Heart left ventricle (tissue), 16 donors: Measurements from ENCODE around the gene VWA1. TPM values are rescaled to one million over a fixed set of nuclear protein-coding genes. Genes with fewer than 3 reads are reported as not detected.

Experiments
- ATAC-seq, 4 donors: fragments of 200-7000 bp; cut with Tn5 transposase; one replicate each; pipeline ENCODE4 v1.9.1; 2020 to 2022; ENCODE audit warnings: moderate library complexity in 4 of 4, mild to moderate bottlenecking in 3 of 4, moderate number of reproducible peaks in 1 of 4
- DNase-seq, 5 donors: peaks; one replicate each; pipeline ENCODE4 v3.0.0-alpha.2; 2020
- H3K27ac ChIP-seq, 12 donors: fragments of 200-600 bp; sonication (generic) in 4 of 12; one replicate each; pipeline versions ENCODE4 v1.5.0 to v1.8.0; 2016 to 2022; ENCODE audit warnings: mild to moderate bottlenecking in 2 of 12
- H3K27me3 ChIP-seq, 9 donors: fragments of 200-600 bp; sonication (generic) in 2 of 9; one replicate each; pipeline versions ENCODE4 v1.5.1 to v1.8.0; 2016 to 2022; ENCODE audit warnings: mild to moderate bottlenecking in 3 of 9
- H3K36me3 ChIP-seq, 9 donors: fragments of 200-600 bp; sonication (generic) in 2 of 9; one replicate each; pipeline versions ENCODE4 v1.5.0 to v1.8.0; 2018 to 2022; ENCODE audit warnings: mild to moderate bottlenecking in 2 of 9
- H3K4me1 ChIP-seq, 12 donors: fragments of 200-600 bp; sonication (generic) in 4 of 12; one replicate each; pipeline versions ENCODE4 v1.5.0 to v1.8.0; 2016 to 2022; ENCODE audit warnings: mild to moderate bottlenecking in 3 of 12
- H3K4me3 ChIP-seq, 12 donors: fragments of 200-600 bp; sonication (generic) in 4 of 12; one replicate each; pipeline versions ENCODE4 v1.5.0 to v1.8.0; 2017 to 2022; ENCODE audit warnings: mild to moderate bottlenecking in 9 of 12, moderate library complexity in 4 of 12
- H3K9me3 ChIP-seq, 12 donors: fragments of 200-600 bp; sonication (generic) in 4 of 12; one replicate each; pipeline versions ENCODE4 v1.5.0 to v1.8.0; 2016 to 2022; ENCODE audit warnings: mild to moderate bottlenecking in 1 of 12
- POLR2A ChIP-seq, 2 donors: fragments of 450-650 bp; IDR thresholded peaks; one replicate each; pipeline ENCODE4 v1.6.1; 2017; ENCODE audit warnings: antibody characterized with exemption in 2 of 2, mild to moderate bottlenecking in 2 of 2, moderate library complexity in 2 of 2
- WGBS, 4 donors: extraction: QIAGEN DNeasy Blood & Tissue Kit in 2 of 4; methylation state at CpG; one replicate each; pipeline versions ENCODE4 v1.1.5 to v1.1.7; 2013 to 2018; 5-methylcytosine and 5-hydroxymethylcytosine counted together
- intact Hi-C, 10 donors: fragments of 100-400 bp; cut with DNase I; formaldehyde crosslinking; loops; one replicate each; pipeline versions ENCODE4 v1.11.1 to v1.14.2; 2022
- polyA plus RNA-seq, 2 donors: library from polyadenylated mRNA; stranded (reverse); fragments of 200-250 nt; gene quantifications; one replicate each; pipeline ENCODE4 v1.2.3, GENCODE V29; 2013
- total RNA-seq, 9 donors: library from RNA; depleted of rRNA in 2 of 9; stranded (reverse); fragments of >200 nt in 2 of 9; fragmentation: NEBNext Ultra II Directional in 3 of 9; extraction: Animal tissue kit (Norgen Biotek cat#: 25700) in 3 of 9; gene quantifications; one replicate each; pipeline versions ENCODE4 v1.1.0 to v1.2.4, GENCODE V29; 2016 to 2023
- TF ChIP-seq, protein P1 (sequence below), 12 donors: fragments of 200-600 bp; sonication (generic) in 4 of 12; IDR thresholded peaks; one replicate each; pipeline versions ENCODE4 v1.5.0 to v1.8.0; 2018 to 2022; ENCODE audit warnings: antibody characterized with exemption in 12 of 12, mild to moderate bottlenecking in 5 of 12
- donor health status: ischemic (EF 13 %, LVEDD 7.1; RV severe dilation, severe dysfunction).
- donor health status: healthy with polysubstance abuse.
- donor health status: DM: no; HTN: yes; CAD: no.
- donor health status: DM: no; HTN: no; CAD: no.
- donor health status: ischemic (EF 25% LVEDD 6.9; RV normal size, moderate dysfunction).
- donor health status: ischemic (EF 25% LVEDD 5.7; RV mildly dilated, moderate dysfunction).
- donor health status: healthy.
- donor health status: DM: yes; HTN: yes; CAD: no.
- donor health status: ischemic (EF 35%, LVEDD 5.7; RV mildly dilated, moderate dysfunction).
- donor health status: nonischemic (EF 11% LVEDD 7.7; RV severe dilation, severe dysfunction).
- donor health status: DM: yes; HTN: yes; CAD: no.
- donor health status: PGD.
- donor health status: ischemic (EF 29% LVEDD 5.4; RV normal size, mild dysfunction).
- donor health status: nonischemic (EF 23%, LVEDD 6.1; RV moderate dilation, normal function).

Gene VWA1
- total and polyA plus RNA-seq, 11 donors = 7.0 to 49.5 (median 14.8) TPM

GRCh38 chr1:1432274-1432950 is 3.1 kb upstream of the VWA1 start:
- WGBS, 4 donors = 60 to 70% (median 61%) methylated on average over 17 to 28 of the region's 28 CpGs
- DNase-seq = peak in 2 of 5 donors; percentile 40 to 65
- intact Hi-C loops = no loop called here
- H3K27me3 ChIP-seq = peaks cover 0 to 42% (median 0%) of the 10 kb centered on the region in 9 donors
- no peak for TF ChIP-seq POLR2A (IDR thresholded peaks at IDR 0.05)
- TF ChIP-seq, protein P1, sequence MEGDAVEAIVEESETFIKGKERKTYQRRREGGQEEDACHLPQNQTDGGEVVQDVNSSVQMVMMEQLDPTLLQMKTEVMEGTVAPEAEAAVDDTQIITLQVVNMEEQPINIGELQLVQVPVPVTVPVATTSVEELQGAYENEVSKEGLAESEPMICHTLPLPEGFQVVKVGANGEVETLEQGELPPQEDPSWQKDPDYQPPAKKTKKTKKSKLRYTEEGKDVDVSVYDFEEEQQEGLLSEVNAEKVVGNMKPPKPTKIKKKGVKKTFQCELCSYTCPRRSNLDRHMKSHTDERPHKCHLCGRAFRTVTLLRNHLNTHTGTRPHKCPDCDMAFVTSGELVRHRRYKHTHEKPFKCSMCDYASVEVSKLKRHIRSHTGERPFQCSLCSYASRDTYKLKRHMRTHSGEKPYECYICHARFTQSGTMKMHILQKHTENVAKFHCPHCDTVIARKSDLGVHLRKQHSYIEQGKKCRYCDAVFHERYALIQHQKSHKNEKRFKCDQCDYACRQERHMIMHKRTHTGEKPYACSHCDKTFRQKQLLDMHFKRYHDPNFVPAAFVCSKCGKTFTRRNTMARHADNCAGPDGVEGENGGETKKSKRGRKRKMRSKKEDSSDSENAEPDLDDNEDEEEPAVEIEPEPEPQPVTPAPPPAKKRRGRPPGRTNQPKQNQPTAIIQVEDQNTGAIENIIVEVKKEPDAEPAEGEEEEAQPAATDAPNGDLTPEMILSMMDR (IDR thresholded peaks at IDR 0.05) = no peak
- H3K36me3 ChIP-seq = no peaks in the 10 kb centered on the region
- peak overlapping the region in 3 of 12 donors; percentile 34 to 64 (median 61) for H3K4me3 ChIP-seq
- no peaks in the 10 kb centered on the region for H3K9me3 ChIP-seq
- no peak for ATAC-seq
- H3K27ac ChIP-seq = peak overlapping the region; percentile 73 to 99 (median 91)
- H3K4me1 ChIP-seq = peaks cover 17 to 94% (median 76%) of the 10 kb centered on the region in 12 donors

- no peaks in the 10 kb centered on the region for H3K9me3 ChIP-seq
- ATAC-seq (peak; percentile 30 to 52 (median 44)), DNase-seq (peak; percentile 80 to 90 (median 81))
- peak overlapping the region in 9 of 12 donors; percentile 3 to 66 (median 61) for H3K4me3 ChIP-seq
- peaks cover 17 to 89% (median 76%) of the 10 kb centered on the region in 12 donors for H3K4me1 ChIP-seq
- H3K36me3 ChIP-seq = no peaks in the 10 kb centered on the region
- TF ChIP-seq, protein P1 (IDR thresholded peaks at IDR 0.05) = no peak
- TF ChIP-seq POLR2A (IDR thresholded peaks at IDR 0.05) = no peak
- peak overlapping the region; percentile 73 to 99 (median 91) for H3K27ac ChIP-seq
- intact Hi-C loops = no loop called here
- peaks cover 0 to 38% (median 0%) of the 10 kb centered on the region in 9 donors for H3K27me3 ChIP-seq
- WGBS, 4 donors = 35 to 53% (median 44%) methylated on average over 29 to 34 of the region's 34 CpGs
Observed at GRCh38 chr1:1432951-1433803, 2.3 kb upstream of the VWA1 start.

GRCh38 chr1:1433804-1434130 is 1.7 kb upstream of the VWA1 start:
- H3K27ac ChIP-seq = peak overlapping the region; percentile 73 to 99 (median 91)
- intact Hi-C loops = no loop called here
- WGBS, 4 donors = 11 to 44% (median 38%) methylated on average over 8 to 12 of the region's 12 CpGs
- TF ChIP-seq, protein P1 (IDR thresholded peaks at IDR 0.05) = no peak
- TF ChIP-seq POLR2A (IDR thresholded peaks at IDR 0.05) = no peak
- ATAC-seq (peak; percentile 2 to 36 (median 14)), DNase-seq (peak in 4 of 5 donors; percentile 60 to 78 (median 72))
- peak overlapping the region in 9 of 12 donors; percentile 18 to 66 (median 61) for H3K4me3 ChIP-seq
- H3K9me3 ChIP-seq = no peaks in the 10 kb centered on the region
- no peaks in the 10 kb centered on the region for H3K36me3 ChIP-seq
- H3K27me3 ChIP-seq = peaks cover 0 to 35% (median 0%) of the 10 kb centered on the region in 9 donors
- peaks cover 17 to 87% (median 75%) of the 10 kb centered on the region in 12 donors for H3K4me1 ChIP-seq
